Brain microvascular endothelial cell (primary cell): Measurements from ENCODE around the gene DPP10.

Experiments used
- DNase-seq: peaks from one replicate; pipeline ENCODE4 v3.0.0-alpha.2; 2020
- H3K27ac ChIP-seq: fragments of 250-450 bp; sonication (Bioruptor Pico); 2 replicates; pipeline ENCODE4 v1.5.1; 2020; ENCODE audit warnings: mild to moderate bottlenecking, moderate library complexity
- H3K27me3 ChIP-seq: fragments of 250-450 bp; sonication (Bioruptor Pico); replicated peaks from 2 replicates; pipeline ENCODE4 v1.5.1; 2020; ENCODE audit warnings: mild to moderate bottlenecking
- H3K36me3 ChIP-seq: fragments of 250-450 bp; sonication (Bioruptor Pico); replicated peaks from 2 replicates; pipeline ENCODE4 v1.5.1; 2020; ENCODE audit warnings: mild to moderate bottlenecking
- H3K4me3 ChIP-seq: 2 replicates; pipeline ENCODE4 v1.5.1; 2011; ENCODE audit warnings: low read depth, mild to moderate bottlenecking, control low read depth, low read length, moderate library complexity
- in situ Hi-C: cut with HindIII; loops from 2 replicates; pipeline ENCODE4 v1.10.0; 2017; ENCODE audit warnings: low sequenced_read_pairs, low pct_ligation_motif_present
- TF ChIP-seq, protein P1 (sequence below): IDR thresholded peaks from 2 replicates; pipeline ENCODE4 v1.5.1; 2011; ENCODE audit warnings: low read depth, mild to moderate bottlenecking, moderate library complexity, low read length, control low read depth, inconsistent platforms; ENCODE audit errors: missing control alignments

DPP10 gene

DNA sequence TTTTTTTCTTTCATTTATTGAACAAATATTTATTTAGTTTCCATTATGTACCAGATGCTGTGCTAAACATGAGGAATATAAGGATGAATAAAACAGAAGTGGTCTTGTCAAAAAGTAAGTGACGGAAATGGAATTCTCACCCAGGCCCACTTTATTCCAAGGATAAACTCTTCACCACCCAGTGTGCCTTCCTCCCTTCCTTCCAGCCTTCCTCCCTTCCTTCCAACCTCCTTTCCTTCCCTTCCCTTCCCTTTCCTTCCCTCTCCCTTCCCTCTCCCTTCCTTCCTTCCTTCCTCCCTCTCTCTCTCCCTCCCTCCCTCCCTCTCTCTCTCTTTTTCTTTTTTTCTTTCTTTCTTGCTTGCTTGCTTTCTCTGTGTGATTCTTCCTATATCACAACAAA lies 240.8 kb downstream of the DPP10 start:
- H3K27me3 ChIP-seq = no peaks in the 10 kb centered on the region
- H3K36me3 ChIP-seq = no peaks in the 10 kb centered on the region
- in situ Hi-C loops = no loop called here
- TF ChIP-seq, protein P1, sequence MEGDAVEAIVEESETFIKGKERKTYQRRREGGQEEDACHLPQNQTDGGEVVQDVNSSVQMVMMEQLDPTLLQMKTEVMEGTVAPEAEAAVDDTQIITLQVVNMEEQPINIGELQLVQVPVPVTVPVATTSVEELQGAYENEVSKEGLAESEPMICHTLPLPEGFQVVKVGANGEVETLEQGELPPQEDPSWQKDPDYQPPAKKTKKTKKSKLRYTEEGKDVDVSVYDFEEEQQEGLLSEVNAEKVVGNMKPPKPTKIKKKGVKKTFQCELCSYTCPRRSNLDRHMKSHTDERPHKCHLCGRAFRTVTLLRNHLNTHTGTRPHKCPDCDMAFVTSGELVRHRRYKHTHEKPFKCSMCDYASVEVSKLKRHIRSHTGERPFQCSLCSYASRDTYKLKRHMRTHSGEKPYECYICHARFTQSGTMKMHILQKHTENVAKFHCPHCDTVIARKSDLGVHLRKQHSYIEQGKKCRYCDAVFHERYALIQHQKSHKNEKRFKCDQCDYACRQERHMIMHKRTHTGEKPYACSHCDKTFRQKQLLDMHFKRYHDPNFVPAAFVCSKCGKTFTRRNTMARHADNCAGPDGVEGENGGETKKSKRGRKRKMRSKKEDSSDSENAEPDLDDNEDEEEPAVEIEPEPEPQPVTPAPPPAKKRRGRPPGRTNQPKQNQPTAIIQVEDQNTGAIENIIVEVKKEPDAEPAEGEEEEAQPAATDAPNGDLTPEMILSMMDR = no peak
- no peak for DNase-seq
- H3K27ac ChIP-seq = no peak overlapping the region
- no peak overlapping the region for H3K4me3 ChIP-seq

DNA sequence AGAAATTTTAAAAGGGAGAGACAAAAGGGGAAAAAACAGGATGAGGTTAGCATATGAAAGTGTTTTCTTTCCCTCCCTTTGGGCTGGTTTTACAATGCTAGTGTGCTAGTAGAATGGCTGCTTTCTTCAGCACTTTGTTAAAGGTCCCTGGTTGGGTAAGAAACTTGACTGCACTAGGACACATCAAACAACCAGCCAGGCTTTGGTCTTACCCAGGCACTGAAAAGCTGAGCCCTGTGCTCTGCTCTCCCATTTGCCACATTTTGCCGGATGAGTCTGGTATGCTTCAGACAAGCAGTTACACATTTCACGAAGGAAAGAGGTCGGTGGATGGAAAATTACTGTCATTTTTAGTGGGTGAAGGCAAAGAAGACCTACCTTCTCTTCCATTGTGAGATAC lies 242.0 kb downstream of the DPP10 start:
- H3K27me3 ChIP-seq = no peaks in the 10 kb centered on the region
- no peaks in the 10 kb centered on the region for H3K36me3 ChIP-seq
- no peak for DNase-seq
- H3K27ac ChIP-seq = no peak overlapping the region
- in situ Hi-C loops = no loop called here
- TF ChIP-seq, protein P1 = no peak
- H3K4me3 ChIP-seq = no peak overlapping the region

DNA sequence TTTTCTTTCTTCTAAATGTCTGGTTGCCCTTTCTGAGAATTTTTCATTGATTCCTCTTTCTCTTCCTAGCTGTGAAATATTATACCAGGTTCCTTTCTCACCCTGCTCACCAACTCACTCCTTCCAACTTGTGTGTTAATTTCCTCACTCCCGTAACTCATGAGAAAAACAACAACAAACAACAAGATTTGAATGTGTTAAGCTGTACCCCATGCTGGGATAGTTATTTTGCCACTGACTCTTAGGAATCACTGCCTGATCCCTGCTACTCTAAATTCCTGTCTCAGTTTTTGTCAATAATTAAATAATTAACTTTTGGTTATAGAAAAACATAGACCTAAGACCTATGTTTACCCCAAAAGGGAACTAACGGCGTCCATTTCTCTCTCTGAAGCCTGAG lies 242.7 kb downstream of the DPP10 start:
- H3K27ac ChIP-seq = no peak overlapping the region
- no peaks in the 10 kb centered on the region for H3K27me3 ChIP-seq
- H3K4me3 ChIP-seq = no peak overlapping the region
- DNase-seq = no peak
- in situ Hi-C loops = no loop called here
- TF ChIP-seq, protein P1 = no peak
- H3K36me3 ChIP-seq = no peaks in the 10 kb centered on the region

DNA sequence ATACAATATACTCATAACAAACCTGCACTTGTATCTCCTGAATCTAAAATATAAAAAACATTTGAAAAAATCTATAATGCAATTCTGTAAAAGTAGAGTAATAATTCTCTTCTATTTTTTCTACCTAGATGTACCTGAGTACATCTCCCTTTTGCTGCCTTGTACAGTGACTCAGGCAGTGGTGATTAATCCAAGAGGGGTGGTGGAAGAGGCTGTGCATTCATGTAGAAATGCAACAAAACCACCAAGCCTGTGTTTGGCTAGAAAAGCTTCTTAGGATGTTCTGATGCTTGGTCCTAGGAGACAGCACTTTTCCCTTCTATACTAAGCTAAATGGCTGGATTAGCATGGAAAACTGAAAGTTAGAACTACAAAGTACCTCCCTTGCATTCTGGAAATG lies 245.8 kb downstream of the DPP10 start:
- TF ChIP-seq, protein P1 = no peak
- DNase-seq = no peak
- Histone ChIP-seq H3K27me3 (no peaks in the 10 kb centered on the region), H3K27ac (no peak overlapping the region), H3K36me3 (no peaks in the 10 kb centered on the region), H3K4me3 (no peak overlapping the region)
- in situ Hi-C loops = no loop called here

DNA sequence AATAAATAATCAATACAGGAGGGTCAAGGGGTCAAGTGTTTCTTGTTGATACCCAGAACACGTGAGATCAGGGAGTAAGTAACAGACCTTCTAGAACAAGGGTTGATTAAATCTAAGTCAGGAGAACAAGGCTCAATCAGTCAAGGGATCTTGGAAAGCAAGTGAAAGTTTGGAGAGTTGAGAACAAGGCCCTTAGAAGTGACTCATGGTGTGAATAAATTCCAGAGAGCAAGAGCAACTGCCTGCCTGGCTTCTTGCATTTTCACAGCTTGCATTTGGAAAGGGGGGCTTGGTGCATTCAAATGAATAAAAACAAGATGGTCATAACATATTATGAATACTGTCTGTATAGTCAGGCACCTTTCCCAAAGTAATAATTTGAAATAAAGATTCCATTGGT lies 256.1 kb downstream of the DPP10 start:
- in situ Hi-C loops = no loop called here
- H3K27me3 ChIP-seq = no peaks in the 10 kb centered on the region
- no peak for DNase-seq
- no peak overlapping the region for H3K27ac ChIP-seq
- H3K4me3 ChIP-seq = no peak overlapping the region
- TF ChIP-seq, protein P1 = no peak
- H3K36me3 ChIP-seq = no peaks in the 10 kb centered on the region

DNA sequence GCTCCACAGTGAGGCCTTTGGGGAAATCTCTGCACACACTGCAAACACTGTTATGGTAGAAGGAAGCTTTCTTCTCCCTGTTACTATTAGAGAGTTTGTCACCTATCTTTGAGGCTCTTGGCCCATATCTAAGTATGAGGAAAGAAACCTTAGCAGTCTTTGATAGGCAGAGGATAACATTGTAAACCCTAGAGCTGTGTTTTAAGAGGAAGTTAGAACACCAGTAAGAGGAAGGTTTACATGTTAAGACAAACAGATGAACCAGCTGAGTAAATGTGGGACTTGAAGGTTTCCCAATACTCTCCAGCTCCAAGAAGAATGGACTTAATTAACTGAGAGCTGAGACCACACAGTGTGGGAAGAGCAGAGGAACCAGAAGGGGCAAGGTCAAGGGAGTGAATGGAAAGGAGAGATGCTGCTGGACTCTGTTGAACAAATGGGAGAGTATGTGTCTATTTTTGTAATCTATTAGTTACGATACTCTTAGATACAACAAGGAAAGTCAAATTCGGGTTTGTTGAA lies 257.0 kb downstream of the DPP10 start:
- no peak for DNase-seq
- Histone ChIP-seq H3K27me3 (no peaks in the 10 kb centered on the region), H3K27ac (no peak overlapping the region), H3K36me3 (no peaks in the 10 kb centered on the region), H3K4me3 (no peak overlapping the region)
- TF ChIP-seq, protein P1 = no peak
- in situ Hi-C loops = no loop called here
